GM12878 (cell line): Measurements from ENCODE around the gene SACS.

Source experiments
- BRCA1 ChIP-seq: IDR thresholded peaks from 2 replicates; pipeline ENCODE4 v1.6.1; 2011; ENCODE audit warnings: low read depth, low read length, improper control_type of control experiment
- CBX5 ChIP-seq: sonication (generic); IDR thresholded peaks from 2 replicates; pipeline ENCODE4 v1.6.1; 2016; ENCODE audit warnings: low read depth, moderate library complexity, mild to moderate bottlenecking, inconsistent platforms
- CTCF ChIP-seq, 3 experiments: IDR thresholded peaks in 2 of 3; conservative IDR thresholded peaks in 1 of 3; 2 replicates each; pipeline ENCODE4 v1.5.1; 2011; ENCODE audit warnings: low read depth in 3 of 3, low read length in 3 of 3, mild to moderate bottlenecking in 3 of 3, control low read depth in 2 of 3, moderate library complexity in 2 of 3, inconsistent platforms in 1 of 3, mixed read lengths in 1 of 3; ENCODE audit not compliant: control insufficient read depth in 2 of 3, insufficient read depth in 1 of 3; ENCODE audit errors: extremely low read depth in 1 of 3
- EP300 ChIP-seq, 2 experiments: fragments of 150-350 bp in 1 of 2; IDR thresholded peaks; 2 replicates each; pipeline ENCODE4 v1.6.1; 2011 to 2012; ENCODE audit warnings: low read depth in 2 of 2, low read length in 2 of 2, borderline replicate concordance in 1 of 2, improper control_type of control experiment in 1 of 2, inconsistent platforms in 1 of 2; ENCODE audit not compliant: control insufficient read depth in 1 of 2
- FOXK2 ChIP-seq: fragments of 450-650 bp; IDR thresholded peaks from 2 replicates; pipeline ENCODE4 v1.6.1; 2017; ENCODE audit warnings: mild to moderate bottlenecking, moderate library complexity
- NBN ChIP-seq: fragments of 450-650 bp; IDR thresholded peaks from 2 replicates; pipeline ENCODE4 v1.6.1; 2016
- NRF1 ChIP-seq: conservative IDR thresholded peaks from 2 replicates; pipeline ENCODE4 v1.6.1; 2011; ENCODE audit warnings: mild to moderate bottlenecking, low read depth, low read length, improper control_type of control experiment
- POLR2A ChIP-seq: IDR thresholded peaks from 2 replicates; pipeline ENCODE4 v1.6.1; 2011; ENCODE audit warnings: low read depth, mild to moderate bottlenecking, low read length
- RFX5 ChIP-seq: IDR thresholded peaks from 2 replicates; pipeline ENCODE4 v1.6.1; 2011; ENCODE audit warnings: low read depth, low read length, improper control_type of control experiment
- USF2 ChIP-seq: IDR thresholded peaks from 2 replicates; pipeline ENCODE4 v1.6.1; 2011; ENCODE audit warnings: low read depth, low read length, improper control_type of control experiment, borderline replicate concordance
- TF ChIP-seq, protein P1 (sequence below): fragments of 450-650 bp; formaldehyde crosslinking; IDR thresholded peaks from 2 replicates; pipeline ENCODE4 v1.4.0; 2020; ENCODE audit warnings: mild to moderate bottlenecking, moderate library complexity
- TF ChIP-seq, protein P2 (sequence below): IDR thresholded peaks from 2 replicates; pipeline ENCODE4 v1.6.1; 2012; ENCODE audit warnings: low read depth, low read length, improper control_type of control experiment

- no peak for TF ChIP-seq BRCA1
- TF ChIP-seq, protein P1, sequence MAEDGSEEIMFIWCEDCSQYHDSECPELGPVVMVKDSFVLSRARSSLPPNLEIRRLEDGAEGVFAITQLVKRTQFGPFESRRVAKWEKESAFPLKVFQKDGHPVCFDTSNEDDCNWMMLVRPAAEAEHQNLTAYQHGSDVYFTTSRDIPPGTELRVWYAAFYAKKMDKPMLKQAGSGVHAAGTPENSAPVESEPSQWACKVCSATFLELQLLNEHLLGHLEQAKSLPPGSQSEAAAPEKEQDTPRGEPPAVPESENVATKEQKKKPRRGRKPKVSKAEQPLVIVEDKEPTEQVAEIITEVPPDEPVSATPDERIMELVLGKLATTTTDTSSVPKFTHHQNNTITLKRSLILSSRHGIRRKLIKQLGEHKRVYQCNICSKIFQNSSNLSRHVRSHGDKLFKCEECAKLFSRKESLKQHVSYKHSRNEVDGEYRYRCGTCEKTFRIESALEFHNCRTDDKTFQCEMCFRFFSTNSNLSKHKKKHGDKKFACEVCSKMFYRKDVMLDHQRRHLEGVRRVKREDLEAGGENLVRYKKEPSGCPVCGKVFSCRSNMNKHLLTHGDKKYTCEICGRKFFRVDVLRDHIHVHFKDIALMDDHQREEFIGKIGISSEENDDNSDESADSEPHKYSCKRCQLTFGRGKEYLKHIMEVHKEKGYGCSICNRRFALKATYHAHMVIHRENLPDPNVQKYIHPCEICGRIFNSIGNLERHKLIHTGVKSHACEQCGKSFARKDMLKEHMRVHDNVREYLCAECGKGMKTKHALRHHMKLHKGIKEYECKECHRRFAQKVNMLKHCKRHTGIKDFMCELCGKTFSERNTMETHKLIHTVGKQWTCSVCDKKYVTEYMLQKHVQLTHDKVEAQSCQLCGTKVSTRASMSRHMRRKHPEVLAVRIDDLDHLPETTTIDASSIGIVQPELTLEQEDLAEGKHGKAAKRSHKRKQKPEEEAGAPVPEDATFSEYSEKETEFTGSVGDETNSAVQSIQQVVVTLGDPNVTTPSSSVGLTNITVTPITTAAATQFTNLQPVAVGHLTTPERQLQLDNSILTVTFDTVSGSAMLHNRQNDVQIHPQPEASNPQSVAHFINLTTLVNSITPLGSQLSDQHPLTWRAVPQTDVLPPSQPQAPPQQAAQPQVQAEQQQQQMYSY (CRISPR knock-in tag), result no peak
- TF ChIP-seq FOXK2, result no peak
- TF ChIP-seq RFX5, result no peak
- no peak for TF ChIP-seq NRF1
- TF ChIP-seq CBX5, result no peak
- TF ChIP-seq CTCF (IDR thresholded peaks at IDR 0.05 in 2 of 3, conservative IDR thresholded peaks at IDR 0.05 in 1 of 3; ENCODE audit: control insufficient read depth in 2 of 3, extremely low read depth in 1 of 3, insufficient read depth in 1 of 3, low read depth in 3 of 3, low read length in 3 of 3), result no peak
- no peak for TF ChIP-seq NBN
- TF ChIP-seq, protein P2, sequence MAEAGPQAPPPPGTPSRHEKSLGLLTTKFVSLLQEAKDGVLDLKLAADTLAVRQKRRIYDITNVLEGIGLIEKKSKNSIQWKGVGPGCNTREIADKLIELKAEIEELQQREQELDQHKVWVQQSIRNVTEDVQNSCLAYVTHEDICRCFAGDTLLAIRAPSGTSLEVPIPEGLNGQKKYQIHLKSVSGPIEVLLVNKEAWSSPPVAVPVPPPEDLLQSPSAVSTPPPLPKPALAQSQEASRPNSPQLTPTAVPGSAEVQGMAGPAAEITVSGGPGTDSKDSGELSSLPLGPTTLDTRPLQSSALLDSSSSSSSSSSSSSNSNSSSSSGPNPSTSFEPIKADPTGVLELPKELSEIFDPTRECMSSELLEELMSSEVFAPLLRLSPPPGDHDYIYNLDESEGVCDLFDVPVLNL, result no peak
- no peak for TF ChIP-seq POLR2A
- no peak for TF ChIP-seq EP300 (IDR thresholded peaks at IDR 0.05; ENCODE audit: borderline replicate concordance in 1 of 2, control insufficient read depth in 1 of 2, low read depth in 2 of 2, low read length in 2 of 2)
- TF ChIP-seq USF2, result no peak
These were observed 9.6 kb upstream of the SACS start for GRCh38 chr13:23443110-23443509.
